HepG2 (cell line): ENCODE results near the gene TLCD5. TPM values are rescaled to one million over a fixed set of nuclear protein-coding genes. Genes with fewer than 3 reads are reported as not detected.
A peak's percentile ranks its signal among the peaks of the same experiment; 100 is the strongest.

Experiments used
- DMTF1 ChIP-seq: sonication (generic); formaldehyde crosslinking; IDR thresholded peaks from 2 replicates; pipeline ENCODE4 v1.4.0; 2020; ENCODE audit warnings: mild to moderate bottlenecking, missing genetic modification reagents
- FOXO4 ChIP-seq: sonication (generic); formaldehyde crosslinking; conservative IDR thresholded peaks from 2 replicates; pipeline ENCODE4 v1.8.1; 2023; ENCODE audit warnings: missing genetic modification reagents
- GFI1 ChIP-seq: sonication (generic); formaldehyde crosslinking; IDR thresholded peaks from 2 replicates; pipeline ENCODE4 v1.5.0; 2020; ENCODE audit warnings: missing genetic modification reagents, mild to moderate bottlenecking, borderline replicate concordance
- HIC2 ChIP-seq: sonication (generic); formaldehyde crosslinking; IDR thresholded peaks from 2 replicates; pipeline ENCODE4 v1.9.0; 2022; ENCODE audit warnings: low read depth, missing genetic modification reagents
- NONO ChIP-seq, 2 experiments: fragments of 450-650 bp in 1 of 2; sonication (generic) in 1 of 2; formaldehyde crosslinking in 1 of 2; IDR thresholded peaks in 1 of 2; conservative IDR thresholded peaks in 1 of 2; 2 replicates each; pipeline versions ENCODE4 v1.6.1 to v1.8.0; 2017 to 2022; ENCODE audit warnings: mild to moderate bottlenecking in 1 of 2, missing genetic modification reagents in 1 of 2, moderate library complexity in 1 of 2
- PHF5A ChIP-seq: IDR thresholded peaks from one replicate; pipeline ENCODE4 v1.6.1; 2018; ENCODE audit warnings: low read depth, missing genetic modification reagents; ENCODE audit not compliant: unreplicated experiment
- SMAD1 ChIP-seq: sonication (generic); formaldehyde crosslinking; IDR thresholded peaks from 2 replicates; pipeline ENCODE4 v1.4.0; 2020; ENCODE audit warnings: missing genetic modification reagents, low read depth, mild to moderate bottlenecking, borderline replicate concordance
- THAP7 ChIP-seq: sonication (generic); formaldehyde crosslinking; IDR thresholded peaks from 2 replicates; pipeline ENCODE4 v1.8.1; 2023; ENCODE audit warnings: mild to moderate bottlenecking, missing genetic modification reagents
- ZNF343 ChIP-seq: sonication (generic); formaldehyde crosslinking; IDR thresholded peaks from 2 replicates; pipeline ENCODE4 v1.4.0; 2020; ENCODE audit warnings: mild to moderate bottlenecking, missing genetic modification reagents
- ZNF414 ChIP-seq: sonication (generic); formaldehyde crosslinking; IDR thresholded peaks from 2 replicates; pipeline ENCODE4 v1.5.0; 2020; ENCODE audit warnings: missing genetic modification reagents
- ZNF562 ChIP-seq: sonication (generic); formaldehyde crosslinking; IDR thresholded peaks from 2 replicates; pipeline ENCODE4 v1.8.0; 2022; ENCODE audit warnings: missing genetic modification reagents, borderline replicate concordance
- ZNF768 ChIP-seq: sonication (generic); formaldehyde crosslinking; IDR thresholded peaks from 2 replicates; pipeline ENCODE4 v1.4.0; 2020; ENCODE audit warnings: missing genetic modification reagents
- ZNF839 ChIP-seq: sonication (generic); formaldehyde crosslinking; IDR thresholded peaks from 2 replicates; pipeline ENCODE4 v1.4.0; 2020; ENCODE audit warnings: missing genetic modification reagents, mild to moderate bottlenecking, borderline replicate concordance
- ZNF879 ChIP-seq: sonication (generic); formaldehyde crosslinking; IDR thresholded peaks from 2 replicates; pipeline ENCODE4 v1.8.1; 2023; ENCODE audit warnings: missing genetic modification reagents
- ZSCAN30 ChIP-seq: sonication (generic); formaldehyde crosslinking; IDR thresholded peaks from 2 replicates; pipeline ENCODE4 v1.5.0; 2020; ENCODE audit warnings: mild to moderate bottlenecking, missing genetic modification reagents
- polyA plus RNA-seq, 8 experiments: library from polyadenylated mRNA; depleted of rRNA in 3 of 8; stranded (reverse) in 7 of 8; unstranded in 1 of 8; fragments of >200 nt; fragmentation: Illumina TruSeq in 4 of 8; extraction: Trizol in 4 of 8; gene quantifications; 2 replicates each; pipeline versions ENCODE4 v1.2.1 to v1.2.3, GENCODE V29; 2011 to 2016; ENCODE audit warnings: low read depth in 4 of 8, missing spikeins in 1 of 8, mixed read lengths in 1 of 8; ENCODE audit not compliant: insufficient read depth in 1 of 8
- total RNA-seq, 5 experiments: library from RNA; depleted of rRNA; stranded (reverse); fragments of >200 nt; fragmentation: Illumina TruSeq; extraction: Trizol; gene quantifications; 2 replicates each; pipeline ENCODE4 v1.2.3, GENCODE V29; 2016; ENCODE audit warnings: low read depth in 1 of 5

The TLCD5 gene
- total and polyA plus RNA-seq, 2 of the 13 experiments (the other 11 are each of a cell fraction or from before 2014, with no cell fraction given), result 6.1 to 7.6 TPM

- no peak for TF ChIP-seq FOXO4 (CRISPR knock-in tag)
- TF ChIP-seq ZSCAN30 (CRISPR knock-in tag), result no peak
- no peak for TF ChIP-seq DMTF1 (CRISPR knock-in tag)
- peak; percentile 81 for TF ChIP-seq ZNF768 (CRISPR knock-in tag)
- TF ChIP-seq ZNF562, result no peak; the same call in 1 of the 2 replicates
- TF ChIP-seq HIC2 (CRISPR knock-in tag), result no peak; the same call in 1 of the 2 replicates
- no peak for TF ChIP-seq NONO (IDR thresholded peaks at IDR 0.05)
- TF ChIP-seq NONO (CRISPR knock-in tag; conservative IDR thresholded peaks at IDR 0.05), result peak; percentile 98
- TF ChIP-seq ZNF839 (CRISPR knock-in tag), result no peak
- peak; percentile 47 for TF ChIP-seq PHF5A (CRISPR knock-in tag)
- no peak for TF ChIP-seq ZNF879 (CRISPR knock-in tag)
- TF ChIP-seq GFI1 (CRISPR knock-in tag), result peak; percentile 76
- peak; percentile 62; the same call in 1 of the 2 replicates for TF ChIP-seq ZNF414 (CRISPR knock-in tag)
- TF ChIP-seq SMAD1 (CRISPR knock-in tag), result peak; percentile 75; the same call in 1 of the 2 replicates
- no peak for TF ChIP-seq THAP7 (CRISPR knock-in tag)
- 0 out of 2 replicates have a peak, but pooled peaks have one; percentile 39 for TF ChIP-seq ZNF343 (CRISPR knock-in tag)
These were observed 11.0 kb downstream of the TLCD5 start, which contains the start of gene ARHGEF12 (continued) for GRCh38 chr11:120335908-120336640.
